GM19193 (cell line): Measurements from ENCODE around the gene GOLM1.

ENCODE experiments used
- POLR2A ChIP-seq: IDR thresholded peaks from 4 replicates; pipeline ENCODE4 v1.6.1; 2011; ENCODE audit not compliant: insufficient read depth, insufficient read length; ENCODE audit errors: extremely low read depth

GOLM1 gene

GRCh38 chr9:86039991-86040860 lies 59.1 kb downstream of the GOLM1 start:
- no peak for TF ChIP-seq POLR2A

GRCh38 chr9:86036555-86036954 lies 62.8 kb downstream of the GOLM1 start:
- TF ChIP-seq POLR2A = no peak

- TF ChIP-seq POLR2A = no peak
Observed at GRCh38 chr9:86035827-86036440, 63.4 kb downstream of the GOLM1 start.

GRCh38 chr9:86034863-86035734 lies 64.3 kb downstream of the GOLM1 start:
- no peak for TF ChIP-seq POLR2A

GRCh38 chr9:86027767-86028166 lies 71.6 kb downstream of the GOLM1 start:
- no peak for TF ChIP-seq POLR2A

GRCh38 chr9:86022687-86023266 lies 76.6 kb downstream of the GOLM1 start:
- TF ChIP-seq POLR2A = no peak

- TF ChIP-seq POLR2A = no peak
Observed at GRCh38 chr9:86021166-86021565, 78.2 kb downstream of the GOLM1 start.

GRCh38 chr9:86020731-86021130 lies 78.6 kb downstream of the GOLM1 start:
- TF ChIP-seq POLR2A = no peak

GRCh38 chr9:86009133-86009532 lies 90.2 kb downstream of the GOLM1 start:
- no peak for TF ChIP-seq POLR2A

- no peak for TF ChIP-seq POLR2A
Observed at GRCh38 chr9:86005253-86005775, 94.0 kb downstream of the GOLM1 start.

- no peak for TF ChIP-seq POLR2A
Observed at GRCh38 chr9:85995599-85995998, 103.8 kb downstream of the GOLM1 start.

GRCh38 chr9:85995097-85995496 lies 104.3 kb downstream of the GOLM1 start:
- TF ChIP-seq POLR2A = no peak

- no peak for TF ChIP-seq POLR2A
Observed at GRCh38 chr9:85994191-85994590, 105.2 kb downstream of the GOLM1 start.

GRCh38 chr9:85987236-85987635 lies 112.1 kb downstream of the GOLM1 start:
- no peak for TF ChIP-seq POLR2A

- TF ChIP-seq POLR2A = no peak
Observed at GRCh38 chr9:85984457-85984856, 114.9 kb downstream of the GOLM1 start.
